Esophagus muscularis mucosa (tissue), 4 donors: ENCODE results near the gene NIPBL. TPM values are rescaled to one million over a fixed set of nuclear protein-coding genes. Genes with fewer than 3 reads are reported as not detected.

Experiments
- DNase-seq: peaks from one replicate; pipeline ENCODE4 v3.0.0-alpha.2; 2017; ENCODE audit errors: extremely low spot score
- H3K27ac ChIP-seq, 4 donors: fragments of 200-600 bp; sonication (generic); replicated peaks in 1 of 4; 1 replicate in 3 of 4; 2 replicates in 1 of 4; pipeline ENCODE4 v1.5.1; 2016 to 2019; ENCODE audit warnings: mild to moderate bottlenecking in 1 of 4
- H3K27me3 ChIP-seq, 4 donors: fragments of 200-600 bp; sonication (generic); one replicate each; pipeline versions ENCODE4 v1.5.1 to v1.6.0; 2016 to 2019
- H3K36me3 ChIP-seq, 4 donors: fragments of 200-600 bp; sonication (generic); one replicate each; pipeline ENCODE4 v1.5.1; 2016 to 2019
- H3K4me1 ChIP-seq, 4 donors: fragments of 200-600 bp; sonication (generic); one replicate each; pipeline ENCODE4 v1.5.1; 2016 to 2019
- H3K4me3 ChIP-seq, 4 donors: fragments of 200-600 bp; sonication (generic); 1 replicate in 2 of 4; 2 replicates in 2 of 4; pipeline ENCODE4 v1.5.1; 2016 to 2019; ENCODE audit warnings: mild to moderate bottlenecking in 4 of 4, moderate library complexity in 1 of 4
- H3K9me3 ChIP-seq, 4 donors: fragments of 200-600 bp; sonication (generic); 1 replicate in 3 of 4; 2 replicates in 1 of 4; pipeline ENCODE4 v1.5.1; 2016 to 2019
- CTCF ChIP-seq, 3 experiments: fragments of 200-600 bp in 2 of 3; fragments of 450-650 bp in 1 of 3; sonication (generic) in 2 of 3; IDR thresholded peaks; one replicate each; pipeline ENCODE4 v1.5.1; 2017 to 2019; ENCODE audit warnings: antibody characterized with exemption in 3 of 3, mild to moderate bottlenecking in 2 of 3, moderate library complexity in 1 of 3
- EP300 ChIP-seq: sonication (generic); formaldehyde crosslinking; IDR thresholded peaks from one replicate; pipeline ENCODE4 v1.6.1; 2017; ENCODE audit warnings: antibody characterized with exemption
- POLR2A ChIP-seq: fragments of 450-650 bp; IDR thresholded peaks from one replicate; pipeline ENCODE4 v1.6.1; 2017; ENCODE audit warnings: antibody characterized with exemption, moderate library complexity, mild to moderate bottlenecking, low read depth
- POLR2AphosphoS5 ChIP-seq, 2 donors: sonication (generic); formaldehyde crosslinking; IDR thresholded peaks; one replicate each; pipeline ENCODE4 v1.6.1; 2017; ENCODE audit warnings: antibody characterized with exemption in 2 of 2
- WGBS: methylation state at CpG from one replicate; pipeline ENCODE4 v1.1.5; 2018; 5-methylcytosine and 5-hydroxymethylcytosine counted together
- intact Hi-C: fragments of 100-400 bp; cut with DNase I; formaldehyde crosslinking; loops from one replicate; pipeline ENCODE4 v1.15.1; 2023
- total RNA-seq, 4 donors: library from RNA; depleted of rRNA; stranded (reverse); fragments of >200 nt; gene quantifications; one replicate each; pipeline versions ENCODE4 v1.1.0 to v1.2.1, GENCODE V29; 2016

NIPBL gene
- total RNA-seq, 4 donors from 2014 or later: 38.9 to 50.3 (median 40.0) TPM

- peaks cover 26 to 80% (median 73%) of the 10 kb centered on the region in 4 donors for H3K4me1 ChIP-seq
- intact Hi-C loops: no loop called here
- H3K4me3 ChIP-seq: no peak overlapping the region
- DNase-seq: no peak
- 94% methylated on average over 1 of the region's 1 CpG for WGBS
- no peaks in the 10 kb centered on the region for H3K27me3 ChIP-seq
- peaks cover 0 to 9% (median 7%) of the 10 kb centered on the region in 4 donors for H3K36me3 ChIP-seq
- H3K27ac ChIP-seq: no peak overlapping the region
- peaks cover 0 to 4% (median 0%) of the 10 kb centered on the region in 4 donors for H3K9me3 ChIP-seq
- no peak for TF ChIP-seq POLR2AphosphoS5 (IDR thresholded peaks at IDR 0.05)
- TF ChIP-seq POLR2A: no peak
- TF ChIP-seq CTCF (IDR thresholded peaks at IDR 0.05): no peak
- no peak for TF ChIP-seq EP300
Measured at GRCh38 chr5:36881807-36882206, 5.2 kb downstream of the NIPBL start.

GRCh38 chr5:36882250-36882649 lies 5.7 kb downstream of the NIPBL start:
- Histone ChIP-seq H3K4me1 (peaks cover 30 to 84% (median 76%) of the 10 kb centered on the region in 4 donors), H3K27me3 (no peaks in the 10 kb centered on the region), H3K9me3 (peaks cover 0 to 1% (median 0%) of the 10 kb centered on the region in 4 donors), H3K36me3 (peaks cover 0 to 9% (median 7%) of the 10 kb centered on the region in 4 donors), H3K4me3 (no peak overlapping the region), H3K27ac (no peak overlapping the region)
- intact Hi-C loops: no loop called here
- 78% methylated on average over 3 of the region's 3 CpGs for WGBS
- TF ChIP-seq CTCF (IDR thresholded peaks at IDR 0.05) (no peak), POLR2A (no peak), EP300 (no peak), POLR2AphosphoS5 (IDR thresholded peaks at IDR 0.05) (no peak)
- no peak for DNase-seq

- intact Hi-C loops: no loop called here
Measured at GRCh38 chr5:36883894-36884462, 7.4 kb downstream of the NIPBL start.

GRCh38 chr5:36885149-36885548 lies 8.6 kb downstream of the NIPBL start:
- intact Hi-C loops: no loop called here
- H3K9me3 ChIP-seq: no peaks in the 10 kb centered on the region
- DNase-seq: no peak
- peaks cover 34 to 80% (median 75%) of the 10 kb centered on the region in 4 donors for H3K4me1 ChIP-seq
- H3K27me3 ChIP-seq: no peaks in the 10 kb centered on the region
- TF ChIP-seq POLR2A (no peak), POLR2AphosphoS5 (IDR thresholded peaks at IDR 0.05) (no peak), EP300 (no peak)
- H3K4me3 ChIP-seq: no peak overlapping the region
- no peak overlapping the region for H3K27ac ChIP-seq
- 98% methylated on average over 10 of the region's 10 CpGs for WGBS
- H3K36me3 ChIP-seq: peaks cover 0 to 9% (median 7%) of the 10 kb centered on the region in 4 donors

More at GRCh38 chr5:36883894-36884462, 7.4 kb downstream of the NIPBL start:
- no peaks in the 10 kb centered on the region for H3K27me3 ChIP-seq
- no peaks in the 10 kb centered on the region for H3K9me3 ChIP-seq
- DNase-seq: no peak
- peaks cover 38 to 92% (median 82%) of the 10 kb centered on the region in 4 donors for H3K4me1 ChIP-seq
- 74% methylated on average over 3 of the region's 3 CpGs for WGBS
- H3K27ac ChIP-seq: no peak overlapping the region
- TF ChIP-seq EP300: no peak
- TF ChIP-seq POLR2A: no peak
- no peak for TF ChIP-seq POLR2AphosphoS5 (IDR thresholded peaks at IDR 0.05)
- TF ChIP-seq CTCF (IDR thresholded peaks at IDR 0.05): no peak
- no peak overlapping the region for H3K4me3 ChIP-seq
- H3K36me3 ChIP-seq: peaks cover 0 to 9% (median 7%) of the 10 kb centered on the region in 4 donors

GRCh38 chr5:36885566-36886485 lies 9.3 kb downstream of the NIPBL start:
- Histone ChIP-seq H3K27me3 (no peaks in the 10 kb centered on the region), H3K4me3 (no peak overlapping the region), H3K4me1 (peaks cover 27 to 73% (median 68%) of the 10 kb centered on the region in 4 donors), H3K27ac (no peak overlapping the region), H3K36me3 (peaks cover 0 to 9% (median 7%) of the 10 kb centered on the region in 4 donors), H3K9me3 (no peaks in the 10 kb centered on the region)
- TF ChIP-seq EP300: no peak
- DNase-seq: no peak
- 91% methylated on average over 18 of the region's 18 CpGs for WGBS
- intact Hi-C loops: no loop called here
